Osteoblast (primary cell): Measurements from ENCODE around the gene THAP3. TPM values are rescaled to one million over a fixed set of nuclear protein-coding genes. Genes with fewer than 3 reads are reported as not detected.
A peak's percentile ranks its signal among the peaks of the same experiment; 100 is the strongest.
"Not testable (repeated sequence)": the region's sequence is repeated elsewhere in the genome, so short reads cannot be mapped to it uniquely, and the experiment has no call there.

Source experiments
- DNase-seq: peaks from one replicate; pipeline ENCODE4 v3.0.0; 2011; ENCODE audit warnings: low spot score, mixed read lengths; ENCODE audit not compliant: insufficient read length; ENCODE audit errors: missing footprints
- H2AFZ ChIP-seq: 2 replicates; pipeline ENCODE4 v1.6.0; 2011; ENCODE audit warnings: mild to moderate bottlenecking, low read length
- H3K27ac ChIP-seq: 2 replicates; pipeline ENCODE4 v1.5.1; 2011; ENCODE audit warnings: mild to moderate bottlenecking, low read depth, low read length, moderate library complexity
- H3K27me3 ChIP-seq: 2 replicates; pipeline ENCODE4 v1.6.0; 2012; ENCODE audit warnings: mild to moderate bottlenecking, control low read depth, inconsistent platforms, low read length, moderate library complexity; ENCODE audit not compliant: insufficient read depth
- H3K36me3 ChIP-seq: 2 replicates; pipeline ENCODE4 v1.5.1; 2011; ENCODE audit warnings: mild to moderate bottlenecking, low read length, control low read depth, moderate library complexity; ENCODE audit not compliant: insufficient read depth
- H3K4me1 ChIP-seq: 2 replicates; pipeline ENCODE4 v1.5.1; 2011; ENCODE audit warnings: mild to moderate bottlenecking, low read length, control low read depth, moderate library complexity; ENCODE audit not compliant: insufficient read depth
- H3K4me2 ChIP-seq: 2 replicates; pipeline ENCODE4 v1.6.0; 2011; ENCODE audit warnings: mild to moderate bottlenecking, low read length; ENCODE audit not compliant: insufficient read depth
- H3K4me3 ChIP-seq: fragments of 200-600 bp; sonication (generic); 3 replicates; pipeline ENCODE4 v1.5.1; 2012; ENCODE audit warnings: mild to moderate bottlenecking, low read length, inconsistent platforms; ENCODE audit not compliant: insufficient read depth
- H3K79me2 ChIP-seq: 2 replicates; pipeline ENCODE4 v1.6.0; 2012; ENCODE audit warnings: mild to moderate bottlenecking, low read length, control low read depth, inconsistent platforms; ENCODE audit not compliant: insufficient read depth
- H3K9me3 ChIP-seq: 2 replicates; pipeline ENCODE4 v1.5.1; 2011; ENCODE audit warnings: low read depth, low read length, control low read depth
- H4K20me1 ChIP-seq: 2 replicates; pipeline ENCODE4 v1.6.0; 2012; ENCODE audit warnings: mild to moderate bottlenecking, low read length, control low read depth; ENCODE audit not compliant: insufficient read depth
- CTCF ChIP-seq: IDR thresholded peaks from 2 replicates; pipeline ENCODE4 v1.5.1; 2011; ENCODE audit warnings: mild to moderate bottlenecking, low read depth, low read length, moderate library complexity; ENCODE audit errors: extremely low read depth
- total RNA-seq: library from RNA; depleted of rRNA; stranded (reverse); fragments of >200 nt; gene quantifications from 2 replicates; pipeline ENCODE4 v1.2.3, GENCODE V29; 2012

Gene THAP3
- total RNA-seq, 1 donor = 19.5 TPM

GRCh38 chr1:6635161-6635909 lies 10.7 kb downstream of the THAP3 start:
- DNase-seq = peak; percentile 68
- H3K36me3 ChIP-seq = peaks cover 70% of the 10 kb centered on the region

GRCh38 chr1:6635910-6636760 lies 11.5 kb downstream of the THAP3 start:
- Histone ChIP-seq H3K36me3 (peaks cover 64% of the 10 kb centered on the region), H3K4me3 (no peak overlapping the region), H2AFZ (no peak overlapping the region), H4K20me1 (no peaks in the 10 kb centered on the region), H3K79me2 (no peaks in the 10 kb centered on the region), H3K4me1 (no peaks in the 10 kb centered on the region), H3K4me2 (no peak overlapping the region), H3K27me3 (no peaks in the 10 kb centered on the region), H3K27ac (no peak overlapping the region), H3K9me3 (no peaks in the 10 kb centered on the region)
- DNase-seq = peak; percentile 79
- no peak for TF ChIP-seq CTCF

More at GRCh38 chr1:6635161-6635909, 10.7 kb downstream of the THAP3 start:
- H3K4me1 ChIP-seq = no peaks in the 10 kb centered on the region
- H3K9me3 ChIP-seq = no peaks in the 10 kb centered on the region
- TF ChIP-seq CTCF = no peak
- no peak overlapping the region for H3K27ac ChIP-seq
- H2AFZ ChIP-seq = no peak overlapping the region
- H3K79me2 ChIP-seq = no peaks in the 10 kb centered on the region
- H3K4me3 ChIP-seq = no peak overlapping the region
- H3K4me2 ChIP-seq = no peak overlapping the region
- no peaks in the 10 kb centered on the region for H4K20me1 ChIP-seq
- no peaks in the 10 kb centered on the region for H3K27me3 ChIP-seq

- not testable (repeated sequence) for H3K4me2 ChIP-seq, H3K4me3 ChIP-seq, H3K79me2 ChIP-seq, H2AFZ ChIP-seq, H4K20me1 ChIP-seq, DNase-seq, H3K27ac ChIP-seq, H3K4me1 ChIP-seq, H3K9me3 ChIP-seq, H3K27me3 ChIP-seq
- H3K36me3 ChIP-seq = peaks cover 66% of the 10 kb centered on the region
These were observed 12.1 kb downstream of the THAP3 start for GRCh38 chr1:6636778-6637177.

- Histone ChIP-seq H3K4me2 (peak overlapping the region; percentile 40), H3K79me2 (no peaks in the 10 kb centered on the region), H3K27ac (peak overlapping the region; percentile 5), H3K36me3 (peaks cover 60% of the 10 kb centered on the region), H3K27me3 (no peaks in the 10 kb centered on the region), H3K4me1 (no peaks in the 10 kb centered on the region), H4K20me1 (no peaks in the 10 kb centered on the region), H3K4me3 (no peak overlapping the region), H3K9me3 (no peaks in the 10 kb centered on the region), H2AFZ (no peak overlapping the region)
- TF ChIP-seq CTCF = no peak
- no peak for DNase-seq
These were observed 13.1 kb downstream of the THAP3 start for GRCh38 chr1:6637770-6638169.
